HCT116 (cell line): Measurements from ENCODE around the gene MSI2. TPM values are rescaled to one million over a fixed set of nuclear protein-coding genes. Genes with fewer than 3 reads are reported as not detected.

ENCODE experiments used
- ATAC-seq: fragments of 200-7000 bp; cut with Tn5 transposase; 2 replicates; pipeline ENCODE4 v1.9.1; 2020; ENCODE audit warnings: mild to moderate bottlenecking, moderate library complexity
- BruUV-seq: library from RNA; stranded (reverse); fragments of 400-500 nt; replicated peaks from 2 replicates; lab custom pipeline; 2021; lab: Mats Ljungman, UMichigan
- CTCF ChIA-PET: fragments of 300-600 bp; sonication (Branson Sonifier 250); formaldehyde crosslinking; loops from one replicate; lab custom pipeline; 2021; ENCODE audit warnings: antibody characterized with exemption; lab: Charles Lee
- POLR2A ChIA-PET: fragments of 300-600, 350-600 bp; sonication (Branson Sonifier 250); formaldehyde crosslinking; loops from one replicate; lab custom pipeline; 2021; ENCODE audit warnings: antibody characterized with exemption; lab: Charles Lee
- RAD21 ChIA-PET, 2 experiments: fragments of 300-600 bp; sonication (Branson Sonifier 250); formaldehyde crosslinking; loops; one replicate each; lab custom pipeline; 2023; ENCODE audit warnings: low total read pairs in 2 of 2; ENCODE audit not compliant: uncharacterized antibody in 2 of 2, unreplicated experiment in 2 of 2, low non-redundant PET in 1 of 2; lab: Charles Lee
- DNase-seq: peaks from one replicate; pipeline ENCODE4 v3.0.0-alpha.2; 2010; ENCODE audit warnings: low read depth, low spot score
- H2AFZ ChIP-seq: fragments of 200-600 bp; shearing (Covaris generic), sonication (generic); 2 replicates; pipeline ENCODE4 v1.6.1; 2017; ENCODE audit warnings: low read depth, mixed run types, mixed read lengths, antibody characterized with exemption, low read length; ENCODE audit not compliant: poor library complexity, severe bottlenecking
- H3K27ac ChIP-seq: 2 replicates; pipeline ENCODE4 v1.5.1; 2012; ENCODE audit warnings: low read depth, low read length
- H3K27me3 ChIP-seq: fragments of 200-600 bp; sonication (generic); 2 replicates; pipeline ENCODE4 v1.6.1; 2016; ENCODE audit warnings: mixed run types, low read length, mixed read lengths; ENCODE audit not compliant: insufficient read depth
- H3K36me3 ChIP-seq, 2 experiments: fragments of 200-500 bp in 1 of 2; fragments of 200-600 bp in 1 of 2; sonication (Bioruptor generic) in 1 of 2; sonication (generic) in 1 of 2; 2 replicates each; pipeline versions ENCODE4 v1.5.1 to v1.6.1; 2014 to 2016; ENCODE audit warnings: low read length in 2 of 2, inconsistent platforms in 1 of 2, mixed read lengths in 1 of 2, mixed run types in 1 of 2; ENCODE audit not compliant: insufficient read depth in 2 of 2, control insufficient read depth in 1 of 2
- H3K4me1 ChIP-seq, 2 experiments: fragments of 200-600 bp in 1 of 2; sonication (generic) in 1 of 2; 2 replicates each; pipeline versions ENCODE4 v1.5.1 to v1.6.1; 2012 to 2017; ENCODE audit warnings: low read length in 2 of 2, inconsistent platforms in 1 of 2, mild to moderate bottlenecking in 1 of 2, mixed read lengths in 1 of 2, mixed run types in 1 of 2, moderate library complexity in 1 of 2; ENCODE audit not compliant: insufficient read depth in 2 of 2, control insufficient read depth in 1 of 2
- H3K4me2 ChIP-seq: fragments of 200-600 bp; sonication (generic); 2 replicates; pipeline ENCODE4 v1.6.1; 2017; ENCODE audit warnings: mixed run types, low read length, mixed read lengths
- H3K4me3 ChIP-seq, 2 experiments: fragments of 200-600 bp in 1 of 2; sonication (generic) in 1 of 2; replicated peaks in 1 of 2; 2 replicates each; pipeline ENCODE4 v1.5.1; 2011 to 2016; ENCODE audit warnings: low read length in 2 of 2, control low read depth in 1 of 2, low read depth in 1 of 2, mild to moderate bottlenecking in 1 of 2, mixed read lengths in 1 of 2, mixed run types in 1 of 2
- H3K79me2 ChIP-seq: fragments of 200-600 bp; sonication (generic); 2 replicates; pipeline ENCODE4 v1.6.1; 2017; ENCODE audit warnings: mild to moderate bottlenecking, mixed run types, low read length, moderate library complexity, mixed read lengths; ENCODE audit not compliant: insufficient read depth
- H3K9ac ChIP-seq: fragments of 200-600 bp; sonication (generic); 2 replicates; pipeline ENCODE4 v1.6.1; 2016; ENCODE audit warnings: low read length, mixed read lengths
- H3K9me2 ChIP-seq: fragments of 200-600 bp; sonication (generic), shearing (Covaris generic); 2 replicates; pipeline ENCODE4 v1.6.1; 2017; ENCODE audit warnings: mixed run types, mild to moderate bottlenecking, moderate library complexity; ENCODE audit not compliant: insufficient read depth
- H3K9me3 ChIP-seq, 2 experiments: fragments of 200-500 bp in 1 of 2; fragments of 200-600 bp in 1 of 2; sonication (Bioruptor generic) in 1 of 2; sonication (generic) in 1 of 2; 2 replicates each; pipeline ENCODE4 v1.6.1; 2014 to 2017; ENCODE audit warnings: low read length in 2 of 2, mixed read lengths in 2 of 2, inconsistent platforms in 1 of 2, low read depth in 1 of 2, mild to moderate bottlenecking in 1 of 2, mixed run types in 1 of 2, moderate library complexity in 1 of 2; ENCODE audit not compliant: control insufficient read depth in 1 of 2, insufficient read depth in 1 of 2
- H4K20me1 ChIP-seq: fragments of 200-600 bp; sonication (generic), shearing (Covaris generic); 2 replicates; pipeline ENCODE4 v1.6.1; 2017; ENCODE audit warnings: mixed run types, mild to moderate bottlenecking, moderate library complexity; ENCODE audit not compliant: insufficient read depth
- ATF3 ChIP-seq: IDR thresholded peaks from 2 replicates; pipeline ENCODE4 v1.6.1; 2012
- CBX3 ChIP-seq: IDR thresholded peaks from 2 replicates; pipeline ENCODE4 v1.6.1; 2012; ENCODE audit warnings: low read depth
- FOSL1 ChIP-seq: IDR thresholded peaks from 2 replicates; pipeline ENCODE4 v1.6.1; 2012; ENCODE audit warnings: low read depth
- intact Hi-C: fragments of 100-400 bp; cut with micrococcal nuclease; formaldehyde crosslinking; loops from 2 replicates; pipeline ENCODE4 v1.10.0; 2022
- total RNA-seq: library from RNA; stranded (reverse); gene quantifications from one replicate; pipeline ENCODE4 v1.2.1, GENCODE V29; 2021; ENCODE audit not compliant: unreplicated experiment
- TF ChIP-seq, protein P1 (sequence below): IDR thresholded peaks from 2 replicates; pipeline ENCODE4 v1.6.1; 2012
- TF ChIP-seq, protein P2 (sequence below): IDR thresholded peaks from 2 replicates; pipeline ENCODE4 v1.6.1; 2012; ENCODE audit warnings: low read depth

The MSI2 gene
- total RNA-seq, 1 experiment from 2014 or later: 137 TPM

DNA sequence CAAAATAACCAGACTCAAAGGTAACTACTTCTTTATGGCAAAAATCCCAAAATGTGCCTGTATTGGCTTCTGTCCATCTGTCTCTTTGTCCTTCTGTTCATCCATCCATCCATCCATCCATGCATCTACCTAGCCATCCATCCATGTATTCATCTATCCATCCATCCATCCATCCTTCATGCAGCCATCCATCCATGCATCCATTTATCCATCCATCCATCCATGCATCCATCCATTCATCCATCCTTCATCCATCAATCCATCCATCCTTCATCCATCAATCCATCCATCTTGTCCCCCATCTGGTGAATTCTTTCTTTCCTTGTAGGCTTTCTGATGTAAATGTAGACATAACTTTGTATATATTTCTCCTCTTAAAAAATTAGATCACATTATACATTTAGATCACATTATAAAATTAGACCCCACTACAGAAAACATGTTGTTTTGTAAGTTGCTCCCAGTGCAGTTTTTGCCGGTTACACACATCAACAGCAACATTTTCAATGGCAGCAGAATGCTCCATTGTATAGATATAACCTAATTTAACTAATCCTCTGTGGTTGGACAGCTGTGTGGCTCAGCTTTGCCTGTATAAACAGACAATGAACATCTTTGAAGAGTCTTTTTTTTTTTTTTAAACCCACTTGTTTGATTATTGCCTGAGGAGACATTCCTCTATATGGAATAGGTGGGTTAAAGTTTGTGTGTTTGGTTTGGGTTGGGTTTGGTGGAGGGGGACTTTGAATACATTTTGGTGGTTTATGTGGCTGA lies 72.0 kb downstream of the MSI2 start:
- CTCF ChIA-PET: no interaction called here
- H3K79me2 ChIP-seq: peaks cover 33% of the 10 kb centered on the region
- no peak overlapping the region for H3K4me3 ChIP-seq
- ATAC-seq: no peak
- H3K9ac ChIP-seq: no peak overlapping the region
- H3K36me3 ChIP-seq: peaks cover 0 to 3% of the 10 kb centered on the region in 2 experiments; a peak in 1 of 4 replicates
- RAD21 ChIA-PET: no interaction called here
- no peaks in the 10 kb centered on the region for H4K20me1 ChIP-seq
- BruUV-seq: no TSS peak
- peaks cover 9 to 10% of the 10 kb centered on the region in 2 experiments; a peak in 2 of 4 replicates for H3K4me1 ChIP-seq
- H3K27me3 ChIP-seq: no peaks in the 10 kb centered on the region
- intact Hi-C loops: no loop called here
- TF ChIP-seq, protein P1, sequence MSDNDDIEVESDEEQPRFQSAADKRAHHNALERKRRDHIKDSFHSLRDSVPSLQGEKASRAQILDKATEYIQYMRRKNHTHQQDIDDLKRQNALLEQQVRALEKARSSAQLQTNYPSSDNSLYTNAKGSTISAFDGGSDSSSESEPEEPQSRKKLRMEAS: no peak
- TF ChIP-seq, protein P2, sequence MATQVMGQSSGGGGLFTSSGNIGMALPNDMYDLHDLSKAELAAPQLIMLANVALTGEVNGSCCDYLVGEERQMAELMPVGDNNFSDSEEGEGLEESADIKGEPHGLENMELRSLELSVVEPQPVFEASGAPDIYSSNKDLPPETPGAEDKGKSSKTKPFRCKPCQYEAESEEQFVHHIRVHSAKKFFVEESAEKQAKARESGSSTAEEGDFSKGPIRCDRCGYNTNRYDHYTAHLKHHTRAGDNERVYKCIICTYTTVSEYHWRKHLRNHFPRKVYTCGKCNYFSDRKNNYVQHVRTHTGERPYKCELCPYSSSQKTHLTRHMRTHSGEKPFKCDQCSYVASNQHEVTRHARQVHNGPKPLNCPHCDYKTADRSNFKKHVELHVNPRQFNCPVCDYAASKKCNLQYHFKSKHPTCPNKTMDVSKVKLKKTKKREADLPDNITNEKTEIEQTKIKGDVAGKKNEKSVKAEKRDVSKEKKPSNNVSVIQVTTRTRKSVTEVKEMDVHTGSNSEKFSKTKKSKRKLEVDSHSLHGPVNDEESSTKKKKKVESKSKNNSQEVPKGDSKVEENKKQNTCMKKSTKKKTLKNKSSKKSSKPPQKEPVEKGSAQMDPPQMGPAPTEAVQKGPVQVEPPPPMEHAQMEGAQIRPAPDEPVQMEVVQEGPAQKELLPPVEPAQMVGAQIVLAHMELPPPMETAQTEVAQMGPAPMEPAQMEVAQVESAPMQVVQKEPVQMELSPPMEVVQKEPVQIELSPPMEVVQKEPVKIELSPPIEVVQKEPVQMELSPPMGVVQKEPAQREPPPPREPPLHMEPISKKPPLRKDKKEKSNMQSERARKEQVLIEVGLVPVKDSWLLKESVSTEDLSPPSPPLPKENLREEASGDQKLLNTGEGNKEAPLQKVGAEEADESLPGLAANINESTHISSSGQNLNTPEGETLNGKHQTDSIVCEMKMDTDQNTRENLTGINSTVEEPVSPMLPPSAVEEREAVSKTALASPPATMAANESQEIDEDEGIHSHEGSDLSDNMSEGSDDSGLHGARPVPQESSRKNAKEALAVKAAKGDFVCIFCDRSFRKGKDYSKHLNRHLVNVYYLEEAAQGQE: no peak
- TF ChIP-seq FOSL1 (no peak), CBX3 (no peak), ATF3 (no peak)
- no peaks in the 10 kb centered on the region for H3K9me3 ChIP-seq
- H3K27ac ChIP-seq: no peak overlapping the region
- POLR2A ChIA-PET: no interaction called here
- DNase-seq: no peak
- H2AFZ ChIP-seq: no peak overlapping the region
- no peaks in the 10 kb centered on the region for H3K9me2 ChIP-seq
- H3K4me2 ChIP-seq: no peak overlapping the region
